ENCODE measurements around the gene GET3. TPM values are rescaled to one million over a fixed set of nuclear protein-coding genes. Genes with fewer than 3 reads are reported as not detected.
A peak's percentile ranks its signal among the peaks of the same experiment; 100 is the strongest.

Gene GET3
- total and polyA plus RNA-seq, 2 of the 13 experiments (the other 11 are each of a cell fraction or from before 2014, with no cell fraction given) = 57.7 to 59.4 TPM

GRCh38 chr19:12696366-12697335 lies 40.6 kb upstream of the GET3 start, which contains the start of gene FBXW9 (continued):
- peak; percentile 88 for TF ChIP-seq BCL3 (CRISPR knock-in tag; IDR thresholded peaks at IDR 0.05)
- no peak for TF ChIP-seq ATF3 (CRISPR knock-in tag; IDR thresholded peaks at IDR 0.05)
- TF ChIP-seq MZF1 (CRISPR knock-in tag; IDR thresholded peaks at IDR 0.05; ENCODE audit: borderline replicate concordance) = no peak
- TF ChIP-seq ZNF776 (CRISPR knock-in tag; IDR thresholded peaks at IDR 0.05) = peak; percentile 86
- TF ChIP-seq DPF2 (CRISPR knock-in tag; IDR thresholded peaks at IDR 0.05; ENCODE audit: borderline replicate concordance, low read depth) = no peak
- no peak for TF ChIP-seq PHF21A (CRISPR knock-in tag; IDR thresholded peaks at IDR 0.05)
- no peak for TF ChIP-seq STAG1 (CRISPR knock-in tag; IDR thresholded peaks at IDR 0.05)
- TF ChIP-seq AGO1 (IDR thresholded peaks at IDR 0.05; ENCODE audit: low read depth, low read length, poor library complexity, severe bottlenecking) = peak; percentile 86
- no peak for TF ChIP-seq ZBED4 (CRISPR knock-in tag; IDR thresholded peaks at IDR 0.05; ENCODE audit: borderline replicate concordance)
- TF ChIP-seq MBNL3 (CRISPR knock-in tag; conservative IDR thresholded peaks at IDR 0.05) = no peak
- peak; percentile 63; the same call in 1 of the 2 replicates for TF ChIP-seq KMT2A (CRISPR knock-in tag; IDR thresholded peaks at IDR 0.05)
- no peak for TF ChIP-seq ZNF709 (CRISPR knock-in tag; IDR thresholded peaks at IDR 0.05)
- no peak for TF ChIP-seq MAFG (CRISPR knock-in tag; IDR thresholded peaks at IDR 0.05)
- no peak for TF ChIP-seq HOXA9 (CRISPR knock-in tag; IDR thresholded peaks at IDR 0.05; ENCODE audit: borderline replicate concordance)
- TF ChIP-seq MLX (CRISPR knock-in tag; IDR thresholded peaks at IDR 0.05) = no peak; the same call in 1 of the 2 replicates
- no peak for TF ChIP-seq RBM39 (IDR thresholded peaks at IDR 0.05; ENCODE audit: low read depth, low read length, poor library complexity, severe bottlenecking)
- no peak for TF ChIP-seq ZC3H4 (CRISPR knock-in tag; IDR thresholded peaks at IDR 0.05; ENCODE audit: borderline replicate concordance)
- peak; percentile 43; the same call in 1 of the 2 replicates for TF ChIP-seq ZNF772 (CRISPR knock-in tag; IDR thresholded peaks at IDR 0.05)
- TF ChIP-seq TCF12 (IDR thresholded peaks at IDR 0.05) = no peak
- TF ChIP-seq TCF12 (CRISPR knock-in tag; IDR thresholded peaks at IDR 0.05) = peak; percentile 47; the same call in 1 of the 2 replicates
- TF ChIP-seq ZNF180 (CRISPR knock-in tag; IDR thresholded peaks at IDR 0.05; ENCODE audit: borderline replicate concordance, low read depth) = peak; percentile 66; the same call in 1 of the 2 replicates
- no peak for TF ChIP-seq ZNF264 (CRISPR knock-in tag; IDR thresholded peaks at IDR 0.05)
- peak; percentile 96 for TF ChIP-seq AGO2 (optimal IDR thresholded peaks at IDR 0.05; ENCODE audit: low read depth, low read length)
- TF ChIP-seq ZNF260 (CRISPR knock-in tag; IDR thresholded peaks at IDR 0.05; ENCODE audit: borderline replicate concordance, low read depth) = no peak

Measured in HepG2 (cell line).